HFF-Myc (cell line): ENCODE measurements around the gene UBE3B.

Experiments
- DNase-seq: peaks from one replicate; pipeline ENCODE4 v3.0.0-alpha.2; 2011; ENCODE audit warnings: low read depth; ENCODE audit errors: extremely low read depth
- H3K4me3 ChIP-seq: replicated peaks from 2 replicates; pipeline ENCODE4 v1.5.1; 2011; ENCODE audit warnings: low read depth, mild to moderate bottlenecking, control low read depth, low read length
- TF ChIP-seq, protein P1 (sequence below): IDR thresholded peaks from 2 replicates; pipeline ENCODE4 v1.5.1; 2012; ENCODE audit warnings: mild to moderate bottlenecking, low read depth, low read length, control low read depth; ENCODE audit errors: missing control alignments

The UBE3B gene

GRCh38 chr12:109444259-109444658 is 33.2 kb upstream of the UBE3B start:
- H3K4me3 ChIP-seq: no peak overlapping the region
- DNase-seq: no peak
- TF ChIP-seq, protein P1, sequence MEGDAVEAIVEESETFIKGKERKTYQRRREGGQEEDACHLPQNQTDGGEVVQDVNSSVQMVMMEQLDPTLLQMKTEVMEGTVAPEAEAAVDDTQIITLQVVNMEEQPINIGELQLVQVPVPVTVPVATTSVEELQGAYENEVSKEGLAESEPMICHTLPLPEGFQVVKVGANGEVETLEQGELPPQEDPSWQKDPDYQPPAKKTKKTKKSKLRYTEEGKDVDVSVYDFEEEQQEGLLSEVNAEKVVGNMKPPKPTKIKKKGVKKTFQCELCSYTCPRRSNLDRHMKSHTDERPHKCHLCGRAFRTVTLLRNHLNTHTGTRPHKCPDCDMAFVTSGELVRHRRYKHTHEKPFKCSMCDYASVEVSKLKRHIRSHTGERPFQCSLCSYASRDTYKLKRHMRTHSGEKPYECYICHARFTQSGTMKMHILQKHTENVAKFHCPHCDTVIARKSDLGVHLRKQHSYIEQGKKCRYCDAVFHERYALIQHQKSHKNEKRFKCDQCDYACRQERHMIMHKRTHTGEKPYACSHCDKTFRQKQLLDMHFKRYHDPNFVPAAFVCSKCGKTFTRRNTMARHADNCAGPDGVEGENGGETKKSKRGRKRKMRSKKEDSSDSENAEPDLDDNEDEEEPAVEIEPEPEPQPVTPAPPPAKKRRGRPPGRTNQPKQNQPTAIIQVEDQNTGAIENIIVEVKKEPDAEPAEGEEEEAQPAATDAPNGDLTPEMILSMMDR: no peak

DNA sequence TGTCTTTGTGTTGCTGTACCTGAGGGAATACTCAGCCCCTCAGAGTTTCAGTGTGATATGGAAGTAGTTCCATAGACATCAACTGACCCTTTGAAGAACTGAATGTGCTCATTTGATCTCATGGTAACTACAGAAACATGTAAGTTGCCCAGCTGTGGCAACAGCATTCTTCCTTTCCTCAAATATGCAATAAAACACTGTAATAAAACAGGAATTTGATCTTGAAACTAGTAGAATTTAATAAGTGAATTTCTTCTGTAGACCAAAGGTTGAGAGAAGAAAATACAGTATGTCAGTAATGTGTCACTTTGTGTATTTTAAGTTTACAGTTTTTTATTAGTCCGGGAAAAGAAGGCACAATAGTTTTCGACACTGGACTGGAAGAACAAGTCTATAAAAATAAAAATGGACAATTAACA is 32.2 kb upstream of the UBE3B start:
- TF ChIP-seq, protein P1: no peak
- DNase-seq: no peak
- no peak overlapping the region for H3K4me3 ChIP-seq

DNA sequence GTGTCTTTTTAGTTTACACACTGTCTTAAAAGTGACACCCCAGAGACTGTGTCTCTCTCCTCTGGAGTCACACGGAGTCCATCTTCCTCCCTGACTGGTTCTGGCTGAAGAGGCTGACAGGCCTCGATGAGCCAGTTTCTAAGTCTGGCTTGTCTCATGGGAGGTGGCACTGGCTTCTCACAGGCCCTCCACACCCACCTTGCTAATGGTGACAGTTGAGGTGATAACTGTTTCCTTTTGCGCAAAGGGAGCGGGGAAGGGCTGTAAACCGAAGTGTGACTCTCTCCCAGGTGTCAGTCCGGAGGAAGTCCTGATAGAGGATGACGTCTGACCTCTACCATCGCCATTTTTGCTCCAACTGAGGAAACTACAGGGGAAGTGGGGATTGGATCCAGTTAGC is 30.6 kb upstream of the UBE3B start:
- TF ChIP-seq, protein P1: no peak
- DNase-seq: no peak
- no peak overlapping the region for H3K4me3 ChIP-seq

DNA sequence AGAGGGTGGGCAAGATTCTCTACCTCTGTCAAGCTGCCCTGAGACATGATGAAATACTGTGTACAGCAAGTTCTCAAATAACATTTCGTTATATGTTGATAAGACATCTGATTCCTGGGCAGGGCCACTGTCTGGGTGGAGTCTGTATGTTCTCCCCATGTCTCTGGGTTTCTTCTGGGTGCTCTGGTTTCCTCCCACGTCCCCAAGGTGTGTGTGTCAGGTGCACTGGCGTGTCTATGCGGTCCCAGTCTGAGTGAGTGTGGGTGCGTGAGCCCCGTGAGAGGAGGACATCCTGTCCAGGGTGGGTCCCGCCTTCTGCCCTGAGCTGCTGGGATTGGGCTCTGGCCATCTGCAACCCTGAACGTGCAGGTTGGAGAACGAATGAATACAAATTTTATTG is 30.0 kb upstream of the UBE3B start:
- DNase-seq: no peak
- H3K4me3 ChIP-seq: no peak overlapping the region
- TF ChIP-seq, protein P1: no peak

DNA sequence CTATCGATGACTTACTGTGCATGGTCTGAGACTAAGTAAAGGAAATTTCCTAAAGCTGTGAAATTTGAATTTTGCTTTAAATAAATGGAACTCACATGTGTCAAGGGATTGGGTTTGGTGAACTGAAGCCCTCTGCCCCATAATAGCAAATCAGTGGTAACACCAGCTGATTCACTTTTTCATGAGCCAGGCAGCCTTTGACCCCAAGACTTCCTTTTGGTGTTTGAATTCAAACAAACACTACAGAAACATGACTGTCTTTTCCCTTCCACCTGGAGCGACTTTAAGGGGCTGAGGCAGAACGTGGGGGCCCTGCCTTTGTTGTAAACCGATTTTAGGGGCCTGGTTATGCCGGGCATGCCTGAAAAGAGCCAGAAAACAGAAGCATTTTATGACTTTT is 29.2 kb upstream of the UBE3B start:
- no peak overlapping the region for H3K4me3 ChIP-seq
- no peak for DNase-seq
- TF ChIP-seq, protein P1: no peak

DNA sequence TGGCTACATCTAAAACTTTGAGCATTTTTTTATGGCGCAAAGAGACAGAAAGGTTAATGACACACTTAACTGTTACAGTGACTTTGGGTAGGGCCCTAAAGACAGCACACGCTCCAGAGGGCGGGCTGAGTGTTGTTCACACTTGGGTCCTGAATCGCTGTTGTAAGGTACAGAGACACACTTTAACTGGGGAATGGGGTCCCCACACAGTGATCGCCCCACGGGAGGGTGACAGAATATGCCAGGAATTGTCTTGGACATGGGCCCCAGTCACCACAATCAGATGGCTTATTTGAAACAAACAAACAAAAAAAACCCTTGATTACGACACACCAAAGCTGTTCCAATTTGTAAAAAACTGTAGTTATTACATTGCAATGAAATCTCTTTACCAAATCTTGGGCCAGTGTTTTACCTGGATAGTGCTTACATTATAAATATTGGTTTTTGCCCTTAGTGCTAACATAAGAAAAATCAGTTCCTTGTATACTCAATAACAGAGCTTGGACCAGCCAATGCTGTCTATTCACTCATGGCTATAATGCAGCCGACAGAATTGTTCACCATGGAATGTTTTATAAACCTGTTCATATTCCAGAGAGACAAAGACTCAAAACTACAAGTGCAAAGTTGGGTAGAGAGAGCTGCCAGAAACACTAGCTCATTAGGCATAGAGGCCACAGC is 28.6 kb upstream of the UBE3B start:
- no peak overlapping the region for H3K4me3 ChIP-seq
- DNase-seq: no peak
- TF ChIP-seq, protein P1: no peak
